ENCODE measurements around the gene ZNF548.
"Not testable (repeated sequence)": the region's sequence is repeated elsewhere in the genome, so short reads cannot be mapped to it uniquely, and the experiment has no call there.

ZNF548 gene

DNA sequence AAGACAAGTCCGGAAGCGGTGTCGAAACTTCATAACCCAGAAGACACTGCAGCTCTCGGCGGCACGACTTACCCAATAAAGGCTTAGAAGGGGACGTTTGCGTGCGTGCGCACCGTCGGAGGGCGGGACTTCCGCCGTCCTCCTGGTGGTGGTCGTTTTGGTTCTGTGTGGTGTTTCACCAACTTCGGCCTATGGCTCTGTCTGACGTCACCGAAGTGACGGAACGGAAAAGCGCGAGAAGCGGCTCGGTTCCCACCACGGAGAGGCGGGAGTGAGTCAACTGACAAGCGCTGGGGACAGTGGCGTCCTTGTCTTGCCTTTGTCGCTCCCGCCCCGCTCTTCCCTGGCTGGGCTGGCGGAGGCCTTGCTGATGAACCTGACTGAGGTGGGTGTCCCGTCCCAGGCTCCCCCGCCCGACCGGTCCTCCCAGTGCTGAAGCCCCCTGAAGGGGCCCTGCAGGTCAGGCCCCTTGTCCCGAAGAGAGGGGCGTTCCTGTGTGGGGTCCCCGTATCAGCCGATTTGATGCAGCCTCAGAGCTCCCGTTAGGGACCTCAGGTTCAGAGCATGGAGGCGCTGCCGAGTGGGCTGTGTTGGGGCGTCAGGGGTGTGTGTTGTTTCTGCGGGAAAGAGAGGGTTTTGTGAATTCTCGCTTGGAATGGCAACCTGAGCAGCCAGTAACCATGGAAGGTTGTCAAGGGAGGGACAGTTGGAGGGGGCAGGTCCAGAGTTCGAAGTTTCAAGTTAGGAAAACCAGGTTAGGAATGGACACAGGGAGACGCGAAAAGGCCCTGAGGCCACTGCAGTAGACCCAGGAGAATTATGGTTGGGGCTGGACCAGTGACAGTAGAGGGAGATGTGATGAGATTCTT, at the start of gene ZNF548:
Gene ZNF548 (plus strand): TSS at position 125 of the 869 bp plus-strand sequence. CDS start 246 bp downstream, at position 371.
- DNase-seq: peak; percentile 93 to 98

DNA sequence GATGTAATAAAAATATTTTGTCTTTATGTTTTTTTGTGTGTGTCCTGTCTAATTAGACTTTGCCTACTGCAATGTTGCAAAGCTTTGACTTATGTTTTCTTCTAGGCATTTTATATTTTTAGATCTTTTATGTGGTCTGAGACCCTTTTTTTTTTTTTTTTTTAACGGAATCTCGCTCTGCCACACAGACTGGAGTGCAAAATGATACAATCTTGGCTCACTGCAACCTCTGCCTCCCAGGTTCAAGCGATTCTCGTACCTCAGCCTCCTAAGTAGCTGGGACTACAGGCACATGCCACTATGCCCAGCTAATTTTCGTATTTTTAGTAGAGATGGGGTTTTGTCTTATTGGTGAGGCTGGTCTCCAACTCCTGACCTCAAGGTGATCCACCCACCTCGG, 47.1 kb upstream of the ZNF548 start:
- no peak for DNase-seq

DNA sequence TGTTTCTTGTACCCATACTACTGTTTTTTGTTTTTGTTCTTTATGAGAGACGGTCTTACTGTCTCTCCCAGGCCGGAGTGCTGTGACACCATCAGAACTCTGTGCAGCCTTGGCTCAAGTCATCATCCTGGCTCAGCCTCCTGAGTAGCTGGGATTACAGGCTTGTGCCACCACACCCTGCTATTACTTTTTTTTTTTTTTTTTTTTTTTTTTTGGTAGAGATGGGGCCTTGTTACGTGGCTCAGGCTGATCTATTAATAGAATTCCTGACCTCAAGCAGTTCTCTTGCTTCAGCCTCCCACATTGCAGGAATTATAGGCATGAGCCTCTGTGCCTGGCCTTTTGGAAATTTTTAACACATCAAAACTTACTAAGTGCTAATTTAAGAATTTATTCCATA, 41.5 kb upstream of the ZNF548 start:
- DNase-seq: no peak

DNA sequence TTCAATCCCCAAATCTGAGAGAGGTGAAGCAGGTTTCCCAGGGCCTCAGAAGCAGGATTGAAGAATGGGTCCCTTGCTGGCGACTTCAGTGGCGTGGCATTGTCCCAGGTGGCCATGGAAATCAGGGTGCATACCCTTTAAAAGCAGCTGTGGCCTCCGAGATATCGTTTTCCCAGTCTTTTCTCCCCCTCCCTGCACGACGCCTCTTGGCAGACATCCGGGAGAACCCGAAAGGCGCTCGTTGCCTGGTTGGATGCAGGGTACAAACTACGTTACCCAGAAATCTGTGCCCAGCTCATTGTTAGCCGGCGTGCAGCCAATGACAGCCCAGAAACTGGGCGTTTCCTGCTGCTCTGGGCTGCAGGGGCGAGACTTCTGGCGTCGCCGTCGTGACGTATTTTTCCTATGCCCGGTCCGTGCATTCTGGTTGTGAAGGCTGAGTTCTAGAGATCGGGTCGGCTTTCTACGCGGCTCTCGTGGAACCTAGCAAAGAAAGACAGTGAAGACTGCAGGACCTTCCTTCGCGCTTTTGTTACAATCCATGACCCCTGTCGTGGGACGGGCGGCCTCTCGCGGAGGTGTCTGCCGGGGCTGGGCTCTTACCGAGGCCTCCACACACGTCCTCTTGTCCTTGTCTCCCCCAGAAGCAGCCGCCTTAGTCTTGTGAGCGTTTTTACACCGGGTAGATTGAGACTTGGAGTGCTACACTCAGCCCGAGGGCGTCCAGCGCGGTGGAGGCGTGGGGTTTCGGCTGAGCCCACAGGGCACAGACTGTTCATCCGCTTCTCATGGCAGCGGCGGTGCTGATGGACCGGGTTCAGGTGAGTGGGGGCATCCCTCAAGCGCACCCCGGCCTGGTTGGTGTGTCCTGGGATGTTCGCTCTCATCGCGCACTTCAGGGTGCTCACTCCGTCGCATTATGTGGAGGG, 38.5 kb upstream of the ZNF548 start, which contains the start of gene ZNF304:
Gene ZNF304 (plus strand): TSS at position 395 of the 929 bp plus-strand sequence. CDS start 394 bp downstream, at position 789.
- DNase-seq: peak; percentile 93 to 96

DNA sequence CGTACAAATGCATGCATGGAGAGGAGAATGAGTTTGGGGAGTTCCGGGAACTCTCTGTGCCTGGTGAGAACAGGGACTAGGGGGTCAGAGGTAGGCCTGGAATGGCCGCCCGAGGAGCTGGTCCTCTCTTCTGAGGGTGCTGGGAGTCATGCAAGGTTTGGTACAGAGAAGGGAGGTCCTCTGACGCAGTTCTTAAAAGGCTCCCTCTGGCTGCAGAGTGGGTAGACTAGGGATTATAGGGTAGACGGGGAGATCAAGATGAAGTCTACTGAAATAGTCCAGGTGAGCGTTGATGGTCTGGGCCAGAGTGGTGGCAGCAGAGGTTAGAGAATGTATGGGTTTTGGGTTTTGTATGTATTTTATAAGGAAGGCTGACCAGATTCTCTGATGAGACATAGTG, 37.8 kb upstream of the ZNF548 start:
- DNase-seq: no peak

DNA sequence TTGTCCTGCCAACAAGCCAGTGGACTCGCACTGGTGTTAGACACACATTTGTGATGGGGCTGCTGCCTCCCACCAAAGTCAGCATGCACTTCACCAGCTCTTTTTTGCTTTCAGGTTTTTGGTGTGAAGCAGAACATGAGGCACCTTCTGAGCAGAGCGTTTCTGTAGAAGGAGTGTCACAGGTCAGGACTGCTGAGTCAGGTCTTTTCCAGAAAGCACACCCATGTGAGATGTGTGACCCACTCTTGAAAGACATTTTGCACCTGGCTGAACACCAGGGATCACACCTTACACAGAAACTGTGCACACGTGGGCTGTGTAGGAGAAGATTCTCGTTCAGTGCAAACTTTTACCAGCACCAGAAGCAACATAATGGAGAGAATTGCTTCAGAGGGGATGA, 33.7 kb upstream of the ZNF548 start:
- no peak for DNase-seq

DNA sequence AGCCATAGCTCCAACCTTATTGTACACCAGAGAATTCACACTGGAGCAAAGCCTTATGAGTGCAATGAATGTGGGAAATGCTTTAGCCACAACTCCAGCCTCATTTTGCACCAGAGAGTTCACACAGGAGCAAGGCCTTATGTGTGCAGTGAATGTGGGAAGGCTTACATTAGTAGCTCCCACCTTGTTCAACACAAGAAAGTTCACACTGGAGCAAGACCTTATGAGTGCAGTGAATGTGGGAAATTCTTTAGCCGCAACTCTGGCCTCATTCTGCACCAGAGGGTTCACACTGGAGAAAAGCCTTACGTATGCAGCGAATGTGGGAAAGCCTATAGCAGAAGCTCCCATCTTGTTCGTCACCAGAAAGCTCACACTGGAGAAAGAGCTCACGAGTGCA, 32.2 kb upstream of the ZNF548 start:
- DNase-seq: no peak

DNA sequence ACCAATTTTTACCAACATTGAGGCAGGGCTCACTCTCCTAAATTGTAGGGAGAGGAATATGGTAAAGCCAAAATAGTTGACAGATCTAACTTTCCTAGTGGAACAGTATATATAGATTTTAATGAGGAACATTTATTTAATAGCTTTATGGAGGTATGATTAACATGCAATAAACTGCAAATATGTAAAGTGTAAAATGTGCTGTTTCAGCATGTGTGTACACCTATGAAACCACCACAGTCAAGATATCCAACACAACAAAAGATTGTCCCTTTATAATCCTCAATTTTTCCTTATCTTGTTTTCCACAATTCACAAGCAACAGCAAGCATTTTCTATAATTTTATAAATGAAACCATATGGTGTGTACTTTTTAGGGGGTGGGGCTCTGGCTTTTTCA, 30.4 kb upstream of the ZNF548 start:
- no peak for DNase-seq

DNA sequence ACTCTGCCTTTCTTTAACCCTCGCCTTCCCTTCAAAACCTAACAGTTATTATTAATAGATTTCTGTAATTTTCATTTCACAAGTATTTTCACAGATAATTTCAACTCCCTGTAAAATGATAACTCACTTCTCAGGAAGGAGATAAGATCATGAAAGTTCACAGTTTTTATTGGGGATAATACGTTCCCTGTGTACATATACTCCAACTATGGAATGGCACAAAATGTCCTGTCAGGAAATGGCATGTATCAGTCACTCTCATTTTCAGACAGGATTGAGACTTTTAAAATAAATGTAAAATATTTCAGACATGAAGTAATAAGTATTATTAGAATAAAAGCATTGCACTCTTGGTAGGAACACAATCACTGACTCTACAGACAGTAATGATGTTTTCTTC, 27.2 kb upstream of the ZNF548 start:
- DNase-seq: no peak

DNA sequence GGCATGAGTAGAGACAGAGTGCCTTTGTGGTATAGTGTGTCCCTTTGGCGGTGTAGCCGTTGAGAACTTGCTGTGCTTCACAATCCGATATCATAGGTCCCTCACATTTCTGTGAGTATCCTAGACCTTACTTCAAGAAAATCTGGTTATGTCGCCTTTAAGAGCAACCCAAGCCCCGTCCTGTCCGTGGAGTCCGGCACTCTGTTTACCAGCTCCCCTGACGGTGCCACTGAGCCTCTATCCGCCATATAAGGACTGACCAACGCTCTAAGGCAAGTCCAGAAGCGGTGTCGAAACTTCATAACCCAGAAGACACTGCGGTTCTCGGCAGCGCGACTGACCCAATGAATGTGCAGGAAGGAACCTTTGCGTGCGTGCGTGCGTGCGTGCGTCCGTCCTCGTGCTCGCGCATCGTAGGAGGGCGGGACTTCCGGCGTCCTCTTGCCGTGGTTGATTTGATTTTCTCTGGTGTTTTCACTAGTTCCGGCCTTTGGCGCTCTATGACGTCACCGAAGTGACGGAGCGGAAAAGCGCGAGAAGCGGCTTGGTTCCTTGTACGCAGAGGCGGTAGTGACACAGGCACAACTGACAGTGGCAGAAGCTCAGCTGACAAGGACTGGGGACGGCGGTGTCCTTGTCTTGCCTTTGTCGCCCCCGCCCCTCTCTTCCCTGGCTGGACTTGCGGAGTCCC, 26.5 kb upstream of the ZNF548 start, which contains the start of the genes TRAPPC2B and ZNF547:
Gene TRAPPC2B (plus strand): TSS at position 555 of the 691 bp plus-strand sequence. CDS start 1,283 bp downstream, outside the sequence.
Gene ZNF547 (plus strand): TSS at position 555 of the 691 bp plus-strand sequence. CDS start 5,005 bp downstream, outside the sequence.
- DNase-seq: peak; percentile 95

DNA sequence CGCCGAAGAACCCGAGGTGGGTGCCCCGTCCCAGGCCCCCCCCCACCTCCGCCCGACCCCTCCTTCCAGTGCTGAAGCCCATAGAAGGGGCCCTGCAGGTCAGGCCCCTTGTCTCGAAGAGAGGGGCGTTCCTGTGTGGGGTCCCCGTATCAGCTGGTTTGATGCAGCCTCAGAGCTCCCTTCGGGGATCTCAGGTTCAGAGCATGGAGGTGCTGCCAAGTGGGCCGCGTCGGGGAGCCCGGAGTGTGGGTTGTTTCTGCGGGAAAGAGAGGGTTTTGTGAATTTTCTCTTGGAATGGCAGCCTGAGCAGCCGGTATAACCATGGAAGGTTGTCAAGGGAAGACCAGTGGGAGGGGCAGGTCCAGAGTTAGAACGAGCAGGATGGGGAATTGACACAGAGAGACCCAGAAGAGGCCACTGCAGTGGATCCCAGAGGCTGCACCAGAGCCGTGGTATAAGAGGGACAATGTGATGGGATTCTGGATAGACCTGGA, 25.9 kb upstream of the ZNF548 start:
- DNase-seq: no peak

DNA sequence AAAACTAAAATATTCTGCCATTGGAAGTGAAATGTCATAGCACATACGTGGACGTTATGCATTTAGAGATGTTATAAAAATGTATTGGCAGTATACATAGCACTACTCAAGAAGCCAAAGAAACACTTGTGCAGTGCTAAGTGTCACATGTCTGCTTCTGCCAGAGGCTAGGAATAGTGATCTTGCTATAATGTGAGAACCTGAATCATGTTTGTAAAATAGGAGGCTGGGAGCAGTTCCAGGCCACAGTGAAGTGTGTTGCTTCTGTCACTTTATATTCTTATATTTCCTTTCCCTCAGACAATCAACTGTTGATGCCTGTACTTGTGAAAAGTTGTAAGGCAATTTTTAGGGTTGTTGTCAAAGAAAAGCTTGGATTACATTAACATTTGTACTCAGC, 22.9 kb upstream of the ZNF548 start:
- DNase-seq: no peak

DNA sequence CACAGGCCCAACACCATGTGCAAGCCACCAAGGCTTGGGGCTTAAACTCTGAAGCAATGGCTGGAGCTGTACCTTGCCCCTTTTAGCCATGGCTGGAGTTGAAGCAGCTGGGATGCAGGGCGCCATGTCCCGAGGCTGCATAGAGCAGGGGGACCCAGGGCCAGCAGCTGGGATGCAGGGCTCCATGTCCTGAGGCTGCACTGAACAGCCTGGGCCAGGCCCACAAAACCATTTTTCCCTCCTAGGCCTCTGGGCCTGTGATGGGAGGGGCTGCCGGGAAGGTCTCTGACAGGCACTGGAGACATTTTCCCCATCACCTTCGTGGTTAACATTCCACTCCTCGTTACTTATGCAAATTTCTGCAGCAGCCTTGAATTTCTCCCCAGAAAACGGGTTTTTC, 15.5 kb upstream of the ZNF548 start:
- DNase-seq: no peak

DNA sequence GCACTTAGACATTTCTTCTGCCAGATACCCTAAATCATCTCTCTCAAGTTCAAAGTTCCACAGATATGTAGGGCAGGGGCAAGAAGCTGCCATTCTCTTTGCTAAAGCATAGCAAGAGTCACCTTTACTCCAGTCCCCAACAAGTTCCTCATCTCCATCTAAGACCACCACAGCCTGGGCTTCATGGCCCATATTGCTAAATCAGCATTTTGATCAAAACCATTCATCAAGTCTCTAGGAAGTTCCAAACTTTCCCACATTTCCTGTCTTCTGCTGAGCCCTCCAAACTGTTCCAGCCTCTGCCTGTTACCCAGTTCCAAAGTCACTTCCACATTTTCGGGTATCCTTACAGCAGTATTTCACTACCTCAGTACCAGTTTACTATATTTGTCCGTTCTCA, 15.0 kb upstream of the ZNF548 start:
- DNase-seq: not testable (repeated sequence)

DNA sequence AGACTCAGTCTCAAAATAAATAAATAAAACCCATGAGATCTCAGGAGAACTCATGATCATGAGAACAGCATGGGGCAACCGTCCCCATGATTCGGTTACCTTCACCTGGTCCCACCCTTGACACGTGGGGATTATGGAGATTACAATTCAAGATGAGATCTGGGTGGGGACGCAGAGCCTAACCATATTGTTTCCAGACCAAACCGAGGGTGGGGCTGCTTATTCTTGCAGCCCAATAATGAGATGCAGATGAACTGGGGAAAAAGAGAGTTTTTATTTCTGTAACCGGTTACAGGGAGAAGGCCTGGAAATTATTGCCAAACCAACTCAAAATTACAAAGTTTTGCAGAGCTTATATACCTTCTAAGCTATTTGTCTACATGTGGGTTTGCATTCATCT, 13.5 kb upstream of the ZNF548 start:
- no peak for DNase-seq

DNA sequence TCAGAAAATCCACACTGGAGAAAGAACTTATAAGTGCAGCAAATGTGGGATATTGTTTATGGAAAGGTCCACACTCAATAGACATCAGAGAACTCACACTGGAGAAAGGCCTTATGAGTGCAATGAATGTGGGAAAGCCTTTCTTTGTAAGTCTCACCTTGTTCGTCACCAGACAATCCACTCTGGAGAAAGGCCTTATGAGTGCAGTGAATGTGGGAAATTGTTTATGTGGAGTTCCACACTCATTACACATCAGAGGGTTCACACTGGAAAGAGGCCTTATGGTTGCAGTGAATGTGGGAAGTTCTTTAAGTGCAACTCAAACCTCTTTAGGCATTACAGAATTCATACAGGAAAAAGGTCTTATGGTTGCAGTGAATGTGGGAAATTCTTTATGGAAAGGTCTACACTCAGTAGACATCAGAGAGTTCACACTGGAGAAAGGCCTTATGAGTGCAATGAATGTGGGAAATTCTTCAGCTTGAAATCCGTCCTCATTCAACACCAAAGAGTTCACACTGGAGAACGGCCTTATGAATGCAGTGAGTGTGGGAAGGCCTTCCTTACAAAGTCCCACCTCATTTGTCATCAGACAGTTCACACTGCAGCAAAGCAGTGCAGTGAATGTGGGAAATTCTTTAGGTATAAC, 12.0 kb upstream of the ZNF548 start:
- DNase-seq: no peak

DNA sequence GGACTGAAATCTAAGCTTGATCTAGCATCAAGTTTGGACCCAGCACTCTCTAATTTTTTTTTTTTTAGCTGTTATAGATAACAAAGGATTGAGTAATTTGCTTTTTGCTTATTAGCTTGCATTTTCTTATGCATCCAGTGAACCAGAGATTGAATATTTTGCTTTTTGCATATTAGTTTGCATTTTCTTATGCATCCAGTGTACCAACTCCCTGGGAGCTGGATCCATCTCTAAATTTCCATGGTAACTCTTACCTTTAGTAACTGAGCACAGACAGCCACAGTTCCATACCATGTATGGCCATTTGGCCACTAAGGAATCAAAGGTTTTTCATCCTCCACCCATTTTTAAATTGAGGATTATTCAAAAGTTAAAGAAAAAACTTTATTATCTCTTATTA, 8.7 kb upstream of the ZNF548 start:
- DNase-seq: no peak

DNA sequence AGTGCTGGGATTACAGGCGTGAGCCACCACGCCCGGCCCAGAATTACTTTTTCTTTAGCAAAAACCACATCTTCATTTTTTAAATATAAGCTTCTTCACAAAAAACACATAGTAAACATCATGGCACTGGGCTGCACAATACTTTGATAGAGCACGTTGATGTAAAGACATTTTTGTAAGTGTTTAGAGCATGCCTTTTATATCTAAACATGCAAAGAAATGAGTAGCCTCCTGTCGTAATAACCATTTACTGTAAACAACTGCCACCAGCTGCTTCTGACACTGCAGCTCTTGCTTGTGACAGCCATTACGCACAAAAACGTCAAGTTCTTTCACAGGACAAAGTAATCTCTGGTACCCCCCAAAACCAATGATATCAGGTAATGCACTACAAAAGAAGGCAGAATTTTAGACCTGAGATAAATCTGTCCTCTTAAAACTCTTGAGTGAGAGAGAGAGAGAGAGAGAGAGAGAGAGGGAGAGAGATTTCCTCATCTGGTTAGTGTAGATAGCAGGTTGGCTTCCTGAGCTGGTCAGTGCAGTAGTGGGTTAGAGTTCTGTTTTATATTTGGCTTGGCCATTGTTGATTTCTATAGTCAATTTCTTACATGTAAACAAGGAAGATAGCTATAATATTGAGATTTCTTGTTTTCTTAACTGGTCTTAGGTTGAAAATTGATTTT, 6.7 kb upstream of the ZNF548 start:
- no peak for DNase-seq

DNA sequence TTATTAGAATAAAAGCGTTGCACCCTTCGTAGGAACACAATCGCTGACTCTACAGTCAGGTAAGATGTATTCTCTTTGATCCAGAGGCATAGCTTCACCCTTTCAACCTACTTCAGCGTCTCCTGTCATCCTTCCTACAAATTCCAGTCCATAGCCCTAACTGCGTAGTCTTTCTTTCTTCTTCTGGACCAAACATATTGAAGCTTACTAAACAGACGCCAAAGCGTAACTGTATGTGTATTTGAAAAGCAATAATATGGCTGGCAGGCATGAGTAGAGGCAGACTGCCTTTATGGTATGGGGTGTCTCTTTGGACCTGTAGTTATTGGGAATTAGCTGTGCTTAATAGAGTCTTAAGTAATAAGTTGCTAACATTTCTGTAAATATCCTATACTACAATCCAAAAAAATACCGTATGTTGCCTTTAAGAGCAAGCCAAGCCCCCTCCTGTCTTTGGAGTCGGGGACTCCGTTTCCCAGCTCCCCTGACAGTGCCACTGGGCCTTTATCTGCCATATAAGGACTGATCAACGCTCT, 392 bp upstream of the ZNF548 start:
- no peak for DNase-seq

DNA sequence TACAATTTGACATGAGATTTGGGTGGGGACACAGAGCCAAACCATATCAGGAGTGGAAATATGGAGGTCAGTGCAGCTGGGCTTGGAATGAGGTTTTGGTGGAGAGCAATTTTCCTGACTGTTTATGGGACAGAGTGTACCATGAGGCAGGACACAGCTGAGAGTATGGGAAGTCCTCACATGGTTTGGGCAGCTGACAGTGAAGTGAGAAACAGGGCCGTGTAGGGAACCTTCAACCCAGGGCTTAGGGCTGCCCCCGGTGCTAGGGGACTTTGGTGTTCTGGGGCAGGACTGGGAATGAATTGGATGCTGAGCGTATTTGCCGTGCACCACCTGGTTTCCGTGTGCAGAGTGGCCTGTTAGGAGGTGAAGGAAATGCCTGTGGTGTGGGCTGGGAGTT, 6.1 kb downstream of the ZNF548 start:
- no peak for DNase-seq

DNA sequence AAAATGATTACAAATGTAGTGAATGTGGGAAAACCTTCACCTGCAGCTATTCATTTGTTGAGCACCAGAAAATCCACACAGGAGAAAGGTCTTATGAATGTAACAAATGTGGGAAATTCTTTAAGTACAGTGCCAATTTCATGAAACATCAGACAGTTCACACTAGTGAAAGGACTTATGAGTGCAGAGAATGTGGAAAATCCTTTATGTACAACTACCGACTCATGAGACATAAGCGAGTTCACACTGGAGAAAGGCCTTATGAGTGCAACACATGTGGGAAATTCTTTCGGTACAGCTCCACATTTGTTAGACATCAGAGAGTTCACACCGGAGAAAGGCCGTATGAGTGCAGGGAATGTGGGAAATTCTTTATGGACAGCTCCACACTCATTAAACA, 9.2 kb downstream of the ZNF548 start:
- no peak for DNase-seq
